IMR-90 (cell line): Measurements from ENCODE around the gene TRAPPC3. TPM values are rescaled to one million over a fixed set of nuclear protein-coding genes. Genes with fewer than 3 reads are reported as not detected.

Experiments used
- ATAC-seq: fragments of 200-7000 bp; cut with Tn5 transposase; 2 replicates; pipeline ENCODE4 v1.9.1; 2020; ENCODE audit warnings: low read depth, mild to moderate bottlenecking, moderate library complexity
- BruUV-seq: library from RNA; stranded (reverse); fragments of 400-500 nt; replicated peaks from 2 replicates; lab custom pipeline; 2021; lab: Mats Ljungman, UMichigan
- CTCF ChIA-PET: fragments of 300-600 bp; formaldehyde crosslinking; extraction: SDS; loops from one replicate; lab custom pipeline; 2021; ENCODE audit warnings: antibody characterized with exemption; lab: Yijun Ruan, JAX
- POLR2A ChIA-PET: fragments of 300-600 bp; sonication (Branson Sonifier 250); formaldehyde crosslinking; loops from one replicate; lab custom pipeline; 2022; ENCODE audit warnings: antibody characterized with exemption; ENCODE audit not compliant: unreplicated experiment; lab: Charles Lee
- DNase-seq: peaks from one replicate; pipeline ENCODE4 v3.0.0; 2013
- H2AFZ ChIP-seq: replicated peaks from 2 replicates; pipeline ENCODE3; 2013; ENCODE audit warnings: low read length, mild to moderate bottlenecking; ENCODE audit not compliant: poor library complexity
- H2AK5ac ChIP-seq: 2 replicates; pipeline ENCODE4 v1.6.1; 2013; ENCODE audit warnings: low read depth, low read length, inconsistent platforms
- H2AK9ac ChIP-seq: replicated peaks from 2 replicates; pipeline ENCODE3; 2013; ENCODE audit warnings: mild to moderate bottlenecking, low read depth, low read length, moderate library complexity; ENCODE audit not compliant: poor library complexity
- H2BK120ac ChIP-seq: 2 replicates; pipeline ENCODE4 v1.6.1; 2013; ENCODE audit warnings: low read depth, low read length, inconsistent platforms
- H2BK15ac ChIP-seq: 3 replicates; pipeline ENCODE4 v1.6.1; 2013; ENCODE audit warnings: low read depth, low read length, inconsistent platforms
- H2BK20ac ChIP-seq: 2 replicates; pipeline ENCODE4 v1.6.1; 2013; ENCODE audit warnings: low read depth, mild to moderate bottlenecking, inconsistent platforms, low read length, moderate library complexity
- H2BK5ac ChIP-seq: 2 replicates; pipeline ENCODE4 v1.6.1; 2013; ENCODE audit warnings: mild to moderate bottlenecking, low read depth, low read length, inconsistent platforms; ENCODE audit not compliant: poor library complexity, severe bottlenecking
- H3K14ac ChIP-seq: replicated peaks from 2 replicates; pipeline ENCODE4 v1.6.1; 2013; ENCODE audit warnings: low read depth, low read length, inconsistent platforms
- H3K18ac ChIP-seq: 2 replicates; pipeline ENCODE4 v1.6.1; 2013; ENCODE audit warnings: low read depth, low read length, control low read depth
- H3K23ac ChIP-seq: 2 replicates; pipeline ENCODE4 v1.6.1; 2013; ENCODE audit warnings: low read depth, low read length, inconsistent platforms
- H3K27ac ChIP-seq: 2 replicates; pipeline ENCODE4 v1.5.1; 2013; ENCODE audit warnings: mild to moderate bottlenecking, control low read depth, low read length; ENCODE audit not compliant: insufficient read depth
- H3K27me3 ChIP-seq: 2 replicates; pipeline ENCODE4 v1.6.1; 2013; ENCODE audit warnings: low read length; ENCODE audit not compliant: control insufficient read depth, insufficient read depth
- H3K36me3 ChIP-seq: 2 replicates; pipeline ENCODE4 v1.6.1; 2013; ENCODE audit warnings: low read length, mixed read lengths; ENCODE audit not compliant: control insufficient read depth, insufficient read depth
- H3K4ac ChIP-seq: 2 replicates; pipeline ENCODE4 v1.6.1; 2013; ENCODE audit warnings: low read depth, low read length, inconsistent platforms
- H3K4me1 ChIP-seq: 2 replicates; pipeline ENCODE4 v1.6.1; 2013; ENCODE audit warnings: low read length, mixed read lengths; ENCODE audit not compliant: control insufficient read depth, insufficient read depth
- H3K4me2 ChIP-seq: 2 replicates; pipeline ENCODE4 v1.6.1; 2013; ENCODE audit warnings: low read depth, mild to moderate bottlenecking, control low read depth, low read length, moderate library complexity
- H3K4me3 ChIP-seq: 2 replicates; pipeline ENCODE4 v1.5.1; 2013; ENCODE audit warnings: low read depth, mild to moderate bottlenecking, control low read depth, low read length, moderate library complexity; ENCODE audit not compliant: insufficient read depth
- H3K56ac ChIP-seq: 2 replicates; pipeline ENCODE4 v1.6.1; 2013; ENCODE audit warnings: low read length, inconsistent platforms; ENCODE audit not compliant: insufficient read depth; ENCODE audit errors: extremely low read depth
- H3K79me1 ChIP-seq, 2 experiments: 2 replicates each; pipeline ENCODE4 v1.6.1; 2013; ENCODE audit warnings: low read length in 2 of 2, inconsistent platforms in 1 of 2, low read depth in 1 of 2
- H3K9ac ChIP-seq: 2 replicates; pipeline ENCODE4 v1.6.1; 2013; ENCODE audit warnings: low read depth, low read length, control low read depth
- H3K9me1 ChIP-seq: 2 replicates; pipeline ENCODE4 v1.6.1; 2013; ENCODE audit warnings: low read length, inconsistent platforms; ENCODE audit not compliant: insufficient read depth
- H3K9me3 ChIP-seq: 2 replicates; pipeline ENCODE4 v1.6.1; 2013; ENCODE audit warnings: low read length; ENCODE audit not compliant: control insufficient read depth, insufficient read depth
- H4K20me1 ChIP-seq: 2 replicates; pipeline ENCODE4 v1.6.1; 2013; ENCODE audit warnings: low read length, inconsistent platforms; ENCODE audit not compliant: insufficient read depth
- H4K5ac ChIP-seq: 2 replicates; pipeline ENCODE4 v1.6.1; 2013; ENCODE audit warnings: mild to moderate bottlenecking, low read depth, low read length, control low read depth
- H4K8ac ChIP-seq, 2 experiments: 2 replicates each; pipeline ENCODE4 v1.6.1; 2013; ENCODE audit warnings: low read depth in 2 of 2, low read length in 2 of 2, control low read depth in 1 of 2, inconsistent platforms in 1 of 2
- H4K91ac ChIP-seq: 2 replicates; pipeline ENCODE4 v1.6.1; 2013; ENCODE audit warnings: low read depth, low read length, inconsistent platforms; ENCODE audit not compliant: insufficient read depth
- BHLHE40 ChIP-seq: fragments of 150-350 bp; IDR thresholded peaks from 2 replicates; pipeline ENCODE4 v1.6.1; 2016; ENCODE audit warnings: mild to moderate bottlenecking, low read depth, low read length
- CEBPB ChIP-seq: IDR thresholded peaks from 2 replicates; pipeline ENCODE4 v1.6.1; 2012; ENCODE audit warnings: low read depth, low read length, improper control_type of control experiment
- CHD1 ChIP-seq: IDR thresholded peaks from 2 replicates; pipeline ENCODE4 v1.6.1; 2012; ENCODE audit warnings: low read depth, low read length, improper control_type of control experiment
- MAFK ChIP-seq: IDR thresholded peaks from 2 replicates; pipeline ENCODE4 v1.6.1; 2012; ENCODE audit warnings: low read depth, low read length, improper control_type of control experiment
- MAZ ChIP-seq: IDR thresholded peaks from 2 replicates; pipeline ENCODE4 v1.6.1; 2012; ENCODE audit warnings: low read depth, mild to moderate bottlenecking, low read length, improper control_type of control experiment, moderate library complexity, borderline replicate concordance
- MXI1 ChIP-seq: IDR thresholded peaks from 2 replicates; pipeline ENCODE4 v1.6.1; 2012; ENCODE audit warnings: low read depth, mild to moderate bottlenecking, low read length, moderate library complexity, borderline replicate concordance
- POLR2A ChIP-seq: IDR thresholded peaks from 2 replicates; pipeline ENCODE4 v1.6.1; 2012; ENCODE audit warnings: mild to moderate bottlenecking, low read depth, low read length
- RAD21 ChIP-seq: IDR thresholded peaks from 2 replicates; pipeline ENCODE4 v1.6.1; 2012; ENCODE audit warnings: low read length, improper control_type of control experiment
- RCOR1 ChIP-seq: IDR thresholded peaks from 2 replicates; pipeline ENCODE4 v1.6.1; 2012; ENCODE audit warnings: mild to moderate bottlenecking, low read length, improper control_type of control experiment; ENCODE audit not compliant: insufficient replicate concordance
- RFX5 ChIP-seq: IDR thresholded peaks from 2 replicates; pipeline ENCODE4 v1.8.0; 2012; ENCODE audit warnings: low read depth, mild to moderate bottlenecking, low read length, moderate library complexity
- WGBS, 2 experiments: methylation state at CpG; one replicate each; pipeline versions ENCODE4 v1.1.5 to v1.1.7; 2013; ENCODE audit warnings: missing lambda C conversion rate in 2 of 2; ENCODE audit not compliant: insufficient read length in 1 of 2; ENCODE audit errors: extremely low coverage in 2 of 2; 5-methylcytosine and 5-hydroxymethylcytosine counted together
- dilution Hi-C: fragments of 300-500 bp; cut with HindIII; formaldehyde crosslinking; loops from one replicate; pipeline ENCODE4 v1.14.3; 2018; ENCODE audit warnings: low sequenced_read_pairs; ENCODE audit not compliant: unreplicated experiment
- in situ Hi-C: fragments of 300-500 bp; cut with MboI; formaldehyde crosslinking; loops from 3 replicates; pipeline ENCODE4 v1.14.3; 2019; ENCODE audit warnings: low sequenced_read_pairs, inconsistent platforms, mixed read lengths
- intact Hi-C: fragments of 100-400 bp; cut with micrococcal nuclease; formaldehyde crosslinking; loops from 2 replicates; pipeline ENCODE4 v1.10.0; 2022
- polyA plus RNA-seq, 3 experiments: library from polyadenylated mRNA; depleted of rRNA; stranded (reverse); fragments of >200 nt; gene quantifications; 2 replicates each; pipeline ENCODE4 v1.2.3, GENCODE V29; 2012; ENCODE audit warnings: low replicate concordance in 1 of 3
- total RNA-seq: library from RNA; depleted of rRNA; stranded (reverse); fragments of >200 nt; gene quantifications from 2 replicates; pipeline ENCODE4 v1.2.3, GENCODE V29; 2012
- TF ChIP-seq, protein P1 (sequence below): fragments of 150-350 bp; IDR thresholded peaks from 2 replicates; pipeline ENCODE4 v1.6.1; 2017; ENCODE audit warnings: mild to moderate bottlenecking, antibody characterized with exemption, low read length, low read depth
- TF ChIP-seq, protein P2 (sequence below): conservative IDR thresholded peaks from 2 replicates; pipeline ENCODE4 v1.5.1; 2012; ENCODE audit warnings: mild to moderate bottlenecking, low read depth, low read length, improper control_type of control experiment

Gene TRAPPC3
- total and polyA plus RNA-seq, 2 of the 4 experiments (the other 2 are of a cell fraction) = 76.0 to 77.8 TPM

DNA sequence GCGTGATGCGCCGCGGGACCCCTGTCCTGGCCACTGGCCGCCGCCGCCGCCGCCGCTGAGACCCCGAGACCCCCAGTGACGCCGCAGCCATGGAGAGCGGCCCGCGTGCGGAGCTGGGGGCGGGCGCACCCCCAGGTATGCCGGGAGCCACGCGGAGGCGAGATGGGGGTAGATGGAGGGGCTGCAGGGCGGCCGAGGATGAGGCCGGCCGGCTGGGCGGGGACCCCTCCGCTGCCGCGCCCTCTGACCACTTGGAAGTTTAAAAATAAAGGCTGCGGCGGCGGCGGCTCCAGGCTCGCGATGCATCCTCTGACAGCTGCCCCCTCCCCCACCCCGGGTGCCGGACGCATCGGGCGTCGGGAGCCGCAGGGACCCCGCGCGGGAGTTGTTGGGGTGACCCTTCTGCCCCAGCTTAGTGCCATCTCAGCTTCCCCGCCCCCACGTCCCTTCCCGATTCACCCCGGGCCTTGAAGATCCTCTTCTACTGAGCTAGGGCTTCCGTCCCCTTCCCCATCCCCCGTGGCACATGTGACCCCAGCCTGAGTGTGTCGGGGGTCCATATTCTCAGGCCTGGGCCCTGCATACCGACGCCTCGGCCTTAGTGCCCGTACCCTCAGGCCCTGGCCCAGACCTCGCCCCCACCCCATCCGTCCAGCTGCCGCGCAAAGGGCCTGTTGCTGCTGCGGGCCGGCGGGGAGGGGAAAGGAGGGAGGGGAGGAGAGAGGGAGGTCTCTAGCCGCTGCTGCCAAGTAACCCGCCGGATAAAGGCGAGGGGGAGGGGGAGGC is 7.2 kb upstream of the TRAPPC3 start:
- peak overlapping the region; percentile 73 to 80 for H4K8ac ChIP-seq
- peak overlapping the region; percentile 97 for H3K27ac ChIP-seq
- TF ChIP-seq RFX5 = no peak
- no peak for TF ChIP-seq CHD1
- TF ChIP-seq MAFK = no peak
- 0 out of 2 replicates have a peak, but pooled peaks have one; percentile 60 for TF ChIP-seq MXI1
- peak; percentile 92 for TF ChIP-seq MAZ
- TF ChIP-seq, protein P1, sequence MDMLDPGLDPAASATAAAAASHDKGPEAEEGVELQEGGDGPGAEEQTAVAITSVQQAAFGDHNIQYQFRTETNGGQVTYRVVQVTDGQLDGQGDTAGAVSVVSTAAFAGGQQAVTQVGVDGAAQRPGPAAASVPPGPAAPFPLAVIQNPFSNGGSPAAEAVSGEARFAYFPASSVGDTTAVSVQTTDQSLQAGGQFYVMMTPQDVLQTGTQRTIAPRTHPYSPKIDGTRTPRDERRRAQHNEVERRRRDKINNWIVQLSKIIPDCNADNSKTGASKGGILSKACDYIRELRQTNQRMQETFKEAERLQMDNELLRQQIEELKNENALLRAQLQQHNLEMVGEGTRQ = peak; percentile 49; the same call in 1 of the 2 replicates
- peak; percentile 36; the same call in 1 of the 2 replicates for TF ChIP-seq POLR2A
- no peak for TF ChIP-seq RAD21
- no peak; the same call in 1 of the 2 replicates for TF ChIP-seq BHLHE40
- TF ChIP-seq, protein P2, sequence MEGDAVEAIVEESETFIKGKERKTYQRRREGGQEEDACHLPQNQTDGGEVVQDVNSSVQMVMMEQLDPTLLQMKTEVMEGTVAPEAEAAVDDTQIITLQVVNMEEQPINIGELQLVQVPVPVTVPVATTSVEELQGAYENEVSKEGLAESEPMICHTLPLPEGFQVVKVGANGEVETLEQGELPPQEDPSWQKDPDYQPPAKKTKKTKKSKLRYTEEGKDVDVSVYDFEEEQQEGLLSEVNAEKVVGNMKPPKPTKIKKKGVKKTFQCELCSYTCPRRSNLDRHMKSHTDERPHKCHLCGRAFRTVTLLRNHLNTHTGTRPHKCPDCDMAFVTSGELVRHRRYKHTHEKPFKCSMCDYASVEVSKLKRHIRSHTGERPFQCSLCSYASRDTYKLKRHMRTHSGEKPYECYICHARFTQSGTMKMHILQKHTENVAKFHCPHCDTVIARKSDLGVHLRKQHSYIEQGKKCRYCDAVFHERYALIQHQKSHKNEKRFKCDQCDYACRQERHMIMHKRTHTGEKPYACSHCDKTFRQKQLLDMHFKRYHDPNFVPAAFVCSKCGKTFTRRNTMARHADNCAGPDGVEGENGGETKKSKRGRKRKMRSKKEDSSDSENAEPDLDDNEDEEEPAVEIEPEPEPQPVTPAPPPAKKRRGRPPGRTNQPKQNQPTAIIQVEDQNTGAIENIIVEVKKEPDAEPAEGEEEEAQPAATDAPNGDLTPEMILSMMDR = no peak
- TF ChIP-seq CEBPB = no peak
- no peak for TF ChIP-seq RCOR1
- WGBS, 2 experiments = no CpG with 5 or more reads among the region's 69 CpGs
- H3K79me1 ChIP-seq = peaks cover 12 to 53% of the 10 kb centered on the region in 2 experiments; a peak in 3 of 4 replicates
- ChIA-PET POLR2A (interaction anchor here (0.6 kb wide), 2 partner anchors 13 to 68 kb away, joined by 3 to 9 read pairs; no protein-coding TSS in a partner anchor), CTCF (interaction anchor here (0.8 to 2.3 kb wide), 2 partner anchors 9 to 31 kb away, joined by 3 to 10 read pairs; no protein-coding TSS in a partner anchor)
- H3K9me3 ChIP-seq = no peaks in the 10 kb centered on the region
- peak overlapping the region; percentile 100 for H2AK9ac ChIP-seq
- peak overlapping the region; percentile 38; the same call in 1 of the 2 replicates for H2BK120ac ChIP-seq
- in situ Hi-C loops (no loop called here), intact Hi-C loops (loop anchor here (5.0 kb wide), 1 partner anchor 46 kb away; no protein-coding TSS in a partner anchor), dilution Hi-C loops (no loop called here)
- H3K56ac ChIP-seq = peak overlapping the region; percentile 75
- peaks cover 12% of the 10 kb centered on the region for H3K36me3 ChIP-seq
- H2AK5ac ChIP-seq = peak overlapping the region; percentile 98
- peak; percentile 47 for DNase-seq
- peak overlapping the region; percentile 99 for H2BK5ac ChIP-seq
- peaks cover 26% of the 10 kb centered on the region for H3K4me1 ChIP-seq
- H2AFZ ChIP-seq = peak overlapping the region; percentile 90
- H4K5ac ChIP-seq = peak overlapping the region; percentile 60; the same call in 1 of the 2 replicates
- H3K18ac ChIP-seq = peak overlapping the region; percentile 89
- ATAC-seq = peak; percentile 36
- H4K91ac ChIP-seq = peak overlapping the region; percentile 86
- peaks cover 50% of the 10 kb centered on the region for H4K20me1 ChIP-seq
- peak overlapping the region; percentile 99 for H3K9ac ChIP-seq
- H3K4ac ChIP-seq = peak overlapping the region; percentile 98
- no peak overlapping the region for H2BK20ac ChIP-seq
- peaks cover 26% of the 10 kb centered on the region for H3K9me1 ChIP-seq
- H3K23ac ChIP-seq = peak overlapping the region; percentile 94
- H2BK15ac ChIP-seq = peak overlapping the region; percentile 48; the same call in 2 of the 3 replicates
- no TSS peak for BruUV-seq
- H3K4me2 ChIP-seq = peak overlapping the region; percentile 64
- no peaks in the 10 kb centered on the region for H3K27me3 ChIP-seq
- peak overlapping the region; percentile 98 for H3K4me3 ChIP-seq
- peak overlapping the region; percentile 92 for H3K14ac ChIP-seq
